Hematopoietic multipotent progenitor cell treated with erythropoietin and hydrocortisone succinate and interleukin-3 and kit ligand, for 17 days (in vitro differentiated cells): Measurements from ENCODE around the gene IKZF2.

Experiments
- DNase-seq: peaks from one replicate; pipeline ENCODE4 v3.0.0-alpha.2; 2015; ENCODE audit warnings: low spot score

Gene IKZF2

GRCh38 chr2:213152065-213152794, 818 bp upstream of the IKZF2 start:
- no peak for DNase-seq

GRCh38 chr2:213150315-213151097, 906 bp downstream of the IKZF2 start:
- DNase-seq = no peak

- no peak for DNase-seq
These were observed 1.5 kb downstream of the IKZF2 start for GRCh38 chr2:213149949-213150314.

GRCh38 chr2:213149294-213149875, 2.0 kb downstream of the IKZF2 start:
- DNase-seq = no peak

GRCh38 chr2:213148572-213149261, 2.7 kb downstream of the IKZF2 start:
- DNase-seq = no peak

GRCh38 chr2:213147538-213147937, 3.9 kb downstream of the IKZF2 start:
- no peak for DNase-seq

GRCh38 chr2:213145715-213146242, 5.6 kb downstream of the IKZF2 start:
- no peak for DNase-seq

GRCh38 chr2:213137064-213137463, 14.3 kb downstream of the IKZF2 start:
- no peak for DNase-seq

GRCh38 chr2:213129311-213129710, 22.1 kb downstream of the IKZF2 start:
- no peak for DNase-seq

- DNase-seq = no peak
These were observed 25.6 kb downstream of the IKZF2 start for GRCh38 chr2:213125646-213126347.

GRCh38 chr2:213122725-213123124, 28.7 kb downstream of the IKZF2 start:
- no peak for DNase-seq

- no peak for DNase-seq
These were observed 29.7 kb downstream of the IKZF2 start for GRCh38 chr2:213121690-213122089.

GRCh38 chr2:213119061-213119809, 32.2 kb downstream of the IKZF2 start:
- DNase-seq = no peak

GRCh38 chr2:213108308-213108707, 43.1 kb downstream of the IKZF2 start:
- no peak for DNase-seq

GRCh38 chr2:213107728-213108127, 43.7 kb downstream of the IKZF2 start:
- DNase-seq = no peak

- DNase-seq = no peak
These were observed 46.2 kb downstream of the IKZF2 start for GRCh38 chr2:213105212-213105611.

GRCh38 chr2:213104903-213105202, 46.6 kb downstream of the IKZF2 start:
- DNase-seq = no peak

GRCh38 chr2:213104092-213104902, 47.1 kb downstream of the IKZF2 start:
- DNase-seq = no peak

GRCh38 chr2:213101692-213102460, 49.5 kb downstream of the IKZF2 start:
- DNase-seq = no peak

- no peak for DNase-seq
These were observed 50.3 kb downstream of the IKZF2 start for GRCh38 chr2:213101109-213101508.
